Stimulated activated CD4-positive, alpha-beta T cell treated with anti-CD3 and anti-CD28 coated beads, Interleukin-15, amount 100 ng/mL, for 24 hours (primary cell): ENCODE results near the gene PRDX3.
A peak's percentile ranks its signal among the peaks of the same experiment; 100 is the strongest.
"Not testable (repeated sequence)": the region's sequence is repeated elsewhere in the genome, so short reads cannot be mapped to it uniquely, and the experiment has no call there.

ENCODE experiments used
- DNase-seq: peaks from one replicate; pipeline ENCODE4 v3.0.0-alpha.2; 2020

The PRDX3 gene

DNA sequence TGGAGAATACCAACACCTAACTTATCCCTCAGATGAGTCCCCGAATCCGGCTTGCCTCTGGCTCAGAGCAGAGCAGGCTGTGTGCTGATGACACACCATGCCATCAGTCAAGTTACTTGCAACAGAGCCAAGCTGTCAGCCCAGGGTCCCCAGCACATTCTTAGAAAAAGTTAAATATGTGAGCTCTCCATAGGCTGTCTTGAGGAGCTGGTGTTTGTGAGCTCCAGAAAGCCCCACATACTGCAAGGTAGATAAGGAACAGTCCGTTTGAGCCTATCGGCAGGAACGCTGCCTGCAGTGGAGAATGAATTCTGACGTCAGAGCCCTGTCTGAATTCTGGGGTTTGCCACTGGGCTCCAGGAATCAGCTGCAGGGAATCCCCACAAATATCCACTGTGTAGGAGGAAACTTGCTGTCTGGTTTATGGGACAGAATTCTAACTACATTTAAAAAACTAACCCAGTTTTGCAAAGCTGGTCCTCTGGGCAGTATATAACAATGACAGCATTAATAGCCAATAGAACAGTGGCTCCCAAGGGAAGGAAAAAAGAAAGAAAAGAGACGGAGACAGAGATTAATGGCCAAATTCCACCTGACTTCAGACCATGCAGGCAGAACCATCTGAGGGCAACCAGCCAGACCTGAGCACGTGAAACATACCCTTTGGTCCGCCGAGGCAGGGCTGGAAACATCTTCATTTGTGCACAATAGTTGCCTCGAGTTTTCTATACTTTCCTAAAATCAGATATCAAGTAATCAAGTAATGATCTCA lies 16.7 kb downstream of the PRDX3 start:
- DNase-seq, result no peak

- no peak for DNase-seq
These were observed 19.3 kb downstream of the PRDX3 start for GRCh38 chr10:119159332-119159731.

DNA sequence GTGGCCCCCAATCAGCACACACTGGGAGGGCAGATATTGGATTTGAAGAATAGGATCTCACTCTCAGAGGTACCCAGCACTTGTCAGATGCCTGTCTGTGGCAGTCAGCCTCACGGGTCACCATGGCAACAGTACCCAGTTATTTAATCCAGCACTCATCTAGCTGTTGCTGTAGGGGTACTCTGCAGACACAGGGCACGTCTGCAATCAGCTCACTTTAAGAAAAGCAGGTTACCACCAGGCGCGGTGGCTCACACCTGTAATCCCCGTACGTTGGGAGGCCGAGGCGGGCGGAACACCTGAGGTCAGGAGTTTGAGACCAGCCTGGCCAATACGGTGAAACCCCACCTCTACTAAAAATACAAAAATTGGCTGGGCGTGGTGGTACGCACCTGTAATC lies 25.0 kb downstream of the PRDX3 start:
- DNase-seq, result no peak

DNA sequence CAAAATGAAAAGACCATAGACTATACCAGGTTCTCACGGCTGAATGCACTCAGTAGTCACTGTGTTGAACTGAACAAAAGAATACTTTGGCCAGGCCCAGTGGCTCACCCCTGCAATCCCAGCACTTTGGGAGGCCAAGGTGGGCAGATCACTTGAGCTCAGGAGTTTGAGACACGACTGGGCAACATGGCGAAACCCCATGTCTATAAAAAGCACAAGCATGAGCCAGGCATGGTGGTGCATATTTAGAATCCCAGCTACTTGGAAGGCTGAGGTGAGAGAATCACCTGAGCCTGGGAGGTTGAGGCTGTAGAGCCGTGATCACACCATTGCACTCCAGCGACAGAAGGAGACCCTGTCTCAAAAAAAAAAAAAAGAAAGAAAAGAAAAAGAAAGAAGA lies 25.6 kb downstream of the PRDX3 start:
- DNase-seq, result no peak

- not testable (repeated sequence) for DNase-seq
These were observed 27.0 kb downstream of the PRDX3 start for GRCh38 chr10:119151601-119152000.

DNA sequence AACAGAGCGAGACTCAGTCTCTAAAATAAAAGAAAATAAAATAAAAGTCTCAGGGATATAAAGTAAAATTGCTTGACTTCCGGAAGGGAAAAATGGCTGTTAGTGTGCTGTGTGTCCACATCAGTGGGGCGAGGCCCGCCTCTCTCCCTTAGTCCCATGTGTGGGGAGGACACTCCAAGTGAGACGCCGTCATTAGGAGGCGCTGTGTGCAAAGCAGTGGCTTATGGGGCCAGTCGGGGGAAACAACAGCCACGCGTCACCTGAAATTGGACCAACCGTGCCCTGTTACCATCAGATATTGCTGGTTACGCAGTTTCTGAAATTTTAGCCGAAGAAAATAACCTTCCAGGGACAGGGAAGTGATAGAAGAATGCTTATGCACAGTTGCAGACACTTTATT lies 28.9 kb downstream of the PRDX3 start:
- DNase-seq, result no peak

- no peak for DNase-seq
These were observed 29.5 kb downstream of the PRDX3 start for GRCh38 chr10:119149157-119149556.

- DNase-seq, result no peak
These were observed 35.0 kb downstream of the PRDX3 start for GRCh38 chr10:119143657-119144056.

- no peak for DNase-seq
These were observed 37.9 kb downstream of the PRDX3 start for GRCh38 chr10:119140603-119141245.

DNA sequence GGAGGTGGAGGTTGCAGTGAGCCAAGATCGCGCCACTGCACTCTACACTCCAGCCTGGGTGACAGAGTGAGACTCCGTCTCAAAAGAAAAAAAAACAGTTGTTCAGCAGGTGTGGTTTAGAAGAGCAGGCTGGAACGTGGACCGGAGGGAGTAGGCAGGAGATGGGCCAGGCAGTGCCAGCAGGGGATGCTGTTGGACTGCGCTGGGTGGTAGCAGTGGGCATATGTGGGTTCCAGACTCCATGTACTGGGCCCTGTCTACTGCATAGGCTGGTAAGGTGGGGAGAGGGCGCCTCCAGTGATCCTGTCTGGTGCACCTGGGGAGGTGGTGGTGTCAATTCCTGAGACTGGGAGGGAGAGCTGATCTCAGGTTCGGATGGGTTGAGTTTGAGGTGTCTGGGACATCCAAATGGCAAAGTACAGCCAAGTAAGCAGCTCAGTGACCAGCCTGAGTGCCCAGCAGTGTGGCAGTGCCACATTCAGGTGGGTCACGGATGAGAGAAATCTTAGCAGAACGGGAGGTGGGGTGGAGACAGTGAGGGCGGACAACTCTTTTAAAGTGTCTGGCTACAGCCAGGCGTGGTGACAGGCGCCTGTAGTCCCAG lies 39.0 kb downstream of the PRDX3 start:
- DNase-seq, result peak; percentile 48

GRCh38 chr10:119138346-119139306 lies 40.0 kb downstream of the PRDX3 start:
- no peak for DNase-seq

DNA sequence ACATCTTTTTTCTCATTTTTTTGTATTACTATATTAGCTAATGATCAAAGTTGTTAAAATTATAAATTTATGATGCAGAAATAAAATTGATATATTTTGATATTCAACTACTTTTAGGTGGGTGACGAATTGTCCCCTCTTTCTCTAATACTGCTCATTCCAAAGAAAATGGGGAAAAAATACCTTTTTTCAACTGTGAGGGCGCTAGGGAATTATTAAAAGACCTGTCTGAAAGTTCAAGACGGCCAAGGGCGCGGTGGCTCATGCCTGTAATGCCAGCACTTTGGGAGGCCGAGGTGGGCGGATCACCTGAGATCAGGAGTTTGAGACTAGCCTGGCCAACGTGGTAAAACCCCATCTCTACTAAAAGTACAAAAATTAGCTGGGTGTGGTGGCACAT lies 40.7 kb downstream of the PRDX3 start:
- DNase-seq, result not testable (repeated sequence)

- DNase-seq, result no peak
These were observed 42.5 kb downstream of the PRDX3 start for GRCh38 chr10:119136084-119136483.

DNA sequence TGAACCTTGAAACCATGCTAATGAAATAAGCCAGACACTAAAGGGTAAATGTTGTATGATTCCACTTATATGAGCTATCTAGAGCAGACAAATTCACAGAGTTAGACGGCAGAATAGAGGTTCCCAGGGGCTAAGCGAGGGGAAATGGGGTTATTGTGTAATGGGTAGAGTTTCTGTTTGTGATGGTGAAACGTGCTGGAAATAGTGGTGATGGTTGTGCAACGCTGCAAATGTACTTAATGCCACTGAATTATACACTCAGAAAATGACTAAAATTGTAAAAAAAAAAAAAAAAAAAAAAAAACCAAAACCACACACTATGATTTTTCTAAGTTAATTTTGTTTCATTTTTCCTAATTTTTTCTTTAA lies 43.1 kb downstream of the PRDX3 start:
- no peak for DNase-seq

GRCh38 chr10:119133949-119134348 lies 44.7 kb downstream of the PRDX3 start:
- peak; percentile 67 for DNase-seq

DNA sequence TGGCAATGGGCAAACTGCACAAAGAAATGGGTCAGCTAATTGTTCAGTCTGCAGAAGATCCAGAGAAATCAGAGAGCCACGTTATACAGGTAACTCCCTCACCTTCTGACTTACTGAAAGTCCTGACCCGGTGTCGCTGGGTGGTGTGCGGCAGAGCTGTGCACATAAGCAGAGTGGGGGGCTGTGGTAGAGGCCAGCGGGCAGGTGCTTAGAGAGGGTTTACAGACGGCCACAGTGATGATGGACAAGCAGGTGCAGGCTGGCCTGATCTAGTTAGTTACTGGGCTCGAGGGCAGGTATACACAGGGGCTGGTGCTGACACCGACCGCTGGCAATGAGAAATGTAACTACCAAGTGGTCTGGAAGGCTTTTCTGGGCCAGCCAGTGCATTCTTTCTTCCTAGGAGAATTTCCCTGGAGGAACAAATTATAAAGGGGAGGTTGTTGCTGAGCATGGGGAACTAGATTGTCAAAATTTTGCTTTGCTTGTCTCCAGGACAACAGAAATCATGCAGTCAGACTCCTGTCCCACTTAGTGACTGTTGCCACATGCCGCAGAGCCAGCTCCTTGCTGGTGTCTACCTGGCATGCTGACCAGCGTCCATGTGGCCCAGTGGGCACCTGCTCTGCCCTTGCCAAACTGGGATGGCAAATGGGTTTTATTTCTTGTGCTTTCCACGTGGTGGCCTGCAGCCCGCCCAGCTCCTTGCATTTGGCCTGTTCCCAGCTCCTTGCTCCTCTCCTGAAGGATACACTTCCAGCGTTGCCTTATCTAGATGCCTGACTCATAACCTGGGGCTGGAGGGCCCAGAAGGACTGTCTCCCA lies 45.9 kb downstream of the PRDX3 start:
- DNase-seq, result no peak

DNA sequence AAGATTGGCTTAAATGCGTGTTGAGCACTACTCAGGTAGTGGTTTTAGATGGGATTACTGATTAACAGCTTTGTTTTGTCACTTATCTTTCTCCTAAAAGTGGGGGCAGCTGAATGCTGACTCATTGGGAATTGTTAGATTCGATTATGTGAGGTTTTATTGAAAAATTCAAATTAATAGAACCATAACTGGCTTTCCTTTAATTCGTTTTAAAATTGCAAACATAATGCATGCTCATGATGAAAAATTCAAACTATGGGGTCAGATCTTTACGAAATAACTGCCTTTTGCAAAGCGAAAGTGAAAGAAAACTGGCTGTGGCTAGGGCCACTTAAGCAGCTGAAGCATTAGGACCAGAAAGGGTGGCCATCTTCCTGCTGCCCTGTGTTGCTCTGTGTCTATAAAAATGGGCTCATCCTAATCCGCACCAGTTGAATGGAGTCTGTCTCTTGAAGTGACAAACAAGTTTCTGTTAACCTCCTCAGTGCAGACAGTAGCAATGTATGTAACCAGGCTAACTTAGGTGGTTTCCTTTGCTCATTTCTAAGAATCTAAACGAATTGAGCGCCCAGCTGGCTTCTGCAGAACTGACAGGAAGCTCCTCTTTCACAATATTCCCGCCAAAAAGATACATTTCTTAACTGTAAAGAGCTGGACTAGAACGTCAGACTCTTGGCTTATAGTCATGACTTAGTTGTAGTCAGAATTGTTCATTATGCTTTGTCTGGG lies 46.9 kb downstream of the PRDX3 start:
- DNase-seq, result peak; percentile 60

DNA sequence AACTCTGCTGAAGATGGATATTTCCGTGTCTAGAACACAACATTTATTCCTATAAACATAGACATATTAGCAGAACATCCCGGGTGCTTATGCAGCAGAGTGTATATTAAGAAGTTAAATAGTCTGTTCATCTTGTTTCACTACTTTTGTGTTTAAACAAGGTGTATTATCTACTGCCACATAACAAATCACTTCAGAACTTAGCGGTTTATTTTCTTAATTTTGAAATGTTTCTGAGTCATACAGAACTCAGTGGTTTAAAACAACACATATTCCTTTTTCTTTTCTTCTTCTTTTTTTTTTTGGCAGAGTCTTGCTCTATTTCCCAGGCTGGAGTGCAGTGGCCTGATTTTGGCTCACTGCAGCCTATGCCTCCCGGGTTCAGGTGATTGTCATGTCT lies 48.9 kb downstream of the PRDX3 start:
- no peak for DNase-seq

- no peak for DNase-seq
These were observed 52.7 kb downstream of the PRDX3 start for GRCh38 chr10:119125942-119126341.

DNA sequence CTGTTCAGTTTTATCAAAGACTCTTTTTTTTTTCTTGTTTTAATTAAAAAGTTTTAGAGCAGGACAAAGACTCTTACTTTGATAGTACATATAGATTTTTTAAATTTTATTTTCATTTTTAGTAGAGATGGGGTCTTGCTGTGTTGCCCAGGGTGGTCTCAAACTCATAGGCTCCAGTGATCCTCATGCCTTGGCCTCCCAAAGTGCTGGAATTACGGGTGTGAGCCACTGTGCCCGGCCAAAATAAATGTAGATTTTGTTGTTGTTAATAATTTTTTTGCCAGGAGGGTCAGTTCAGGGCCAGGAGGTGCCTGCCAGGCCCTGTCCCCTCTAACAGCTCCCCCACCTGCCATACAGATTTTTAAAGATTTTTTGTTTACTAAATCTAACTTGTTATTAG lies 57.7 kb downstream of the PRDX3 start:
- no peak for DNase-seq

DNA sequence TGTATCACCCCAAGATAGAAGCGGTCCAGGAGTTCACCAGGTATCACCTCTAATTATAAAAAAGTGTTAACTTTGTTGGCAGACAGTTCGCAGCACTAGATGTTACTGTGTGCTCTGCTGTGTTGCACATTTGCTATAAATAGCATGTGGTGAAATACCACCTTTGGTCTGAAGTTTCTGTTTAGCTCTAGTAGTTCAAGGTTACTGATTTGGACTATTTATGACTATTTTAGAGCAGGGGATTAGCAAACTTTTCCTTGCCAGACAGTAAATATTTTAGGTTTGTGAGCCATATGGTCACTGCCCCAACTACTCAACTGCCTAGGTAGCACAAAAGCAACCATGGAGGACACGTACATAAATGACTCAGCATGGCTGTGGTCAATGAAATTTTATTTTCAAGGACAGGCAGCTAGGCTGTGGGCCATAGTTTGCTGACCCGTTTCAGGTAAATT lies 58.2 kb downstream of the PRDX3 start:
- no peak for DNase-seq
